ENCODE measurements around the gene SLCO2A1.

The SLCO2A1 gene

DNA sequence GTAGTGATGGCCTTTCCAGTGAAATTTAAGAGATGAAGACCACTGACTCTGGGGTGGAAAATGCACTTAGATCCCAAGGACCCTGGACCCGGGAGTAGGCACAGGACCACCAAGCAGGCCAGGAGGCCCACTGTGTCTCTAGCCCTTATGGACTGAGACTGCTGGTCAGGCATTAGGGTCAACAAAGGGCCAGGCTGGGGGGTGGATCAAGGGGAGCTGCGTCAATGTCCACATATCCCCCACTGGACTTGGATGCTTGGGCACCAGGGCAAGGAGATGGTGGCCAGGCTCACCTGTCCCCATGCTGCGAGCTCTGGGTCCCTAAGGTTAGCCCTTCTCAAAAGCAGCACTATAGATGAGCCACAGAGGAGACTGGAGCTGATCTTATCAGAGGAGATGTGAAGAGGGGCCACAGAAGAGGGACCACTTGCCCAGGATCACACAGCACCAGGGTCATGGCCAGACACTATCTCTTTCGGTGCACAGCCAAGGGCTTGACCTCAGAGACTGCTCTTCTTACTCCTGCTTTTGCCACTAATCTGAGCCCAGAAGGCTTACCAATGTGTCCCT lies 148.8 kb downstream of the SLCO2A1 start:
- DNase-seq = no peak

DNA sequence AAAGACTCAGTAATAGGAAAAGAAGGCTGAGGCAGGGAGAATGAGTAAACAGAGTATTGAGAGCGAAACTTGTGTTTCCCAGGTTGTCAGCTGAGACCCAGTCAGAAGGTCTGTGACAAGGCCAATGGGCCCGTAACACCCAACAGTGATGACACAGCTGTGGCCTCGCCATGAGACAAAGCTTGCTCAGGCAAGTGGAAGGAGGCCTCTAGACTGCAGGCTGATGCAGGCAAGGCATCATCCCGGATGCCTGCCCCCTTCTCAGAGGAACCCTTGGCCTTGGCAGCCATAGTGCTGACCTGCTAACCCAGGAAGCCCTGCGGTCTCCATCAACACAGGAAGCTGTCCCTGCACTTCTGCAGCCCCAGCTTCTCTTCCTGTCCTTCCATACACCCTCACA lies 149.4 kb downstream of the SLCO2A1 start:
- no peak for DNase-seq

DNA sequence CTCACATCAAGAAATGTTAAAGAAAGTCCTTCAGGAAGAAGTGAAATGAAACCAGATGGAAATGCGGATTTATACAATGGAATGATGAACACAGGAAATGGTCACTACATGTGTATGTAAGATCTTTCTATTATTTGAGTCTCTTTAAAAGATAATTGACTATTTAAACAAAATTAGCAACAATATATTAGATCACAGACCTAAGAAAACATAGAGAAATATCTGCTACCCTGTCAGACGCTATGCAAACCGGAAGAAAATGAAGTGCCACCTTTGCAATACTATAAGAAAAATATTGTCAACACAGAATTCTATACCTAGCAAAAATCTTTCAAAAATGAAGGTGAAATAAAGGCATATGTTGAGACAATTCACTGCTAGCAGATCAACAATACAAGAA lies 151.2 kb downstream of the SLCO2A1 start:
- DNase-seq = no peak

All from NCI-H2171 (cell line).